Psoas muscle (tissue), 8 donors: ENCODE measurements around the gene TIMM13. TPM values are rescaled to one million over a fixed set of nuclear protein-coding genes. Genes with fewer than 3 reads are reported as not detected.

ENCODE experiments used
- ATAC-seq, 4 donors: fragments of 200-7000 bp; cut with Tn5 transposase; one replicate each; pipeline ENCODE4 v1.9.1; 2020; ENCODE audit warnings: moderate library complexity in 3 of 4, mild to moderate bottlenecking in 2 of 4
- DNase-seq, 2 donors: peaks; one replicate each; pipeline ENCODE4 v3.0.0-alpha.2; 2020
- H3K27ac ChIP-seq: fragments of 200-600 bp; one replicate; pipeline ENCODE4 v1.8.0; 2022
- H3K27me3 ChIP-seq, 3 donors: fragments of 200-600 bp in 1 of 3; one replicate each; pipeline versions ENCODE4 v1.6.1 to v1.8.0; 2013 to 2022; ENCODE audit warnings: low read length in 2 of 3, mild to moderate bottlenecking in 2 of 3, moderate library complexity in 1 of 3; ENCODE audit not compliant: insufficient read depth in 3 of 3
- H3K36me3 ChIP-seq, 2 donors: fragments of 200-600 bp in 1 of 2; one replicate each; pipeline versions ENCODE4 v1.6.1 to v1.8.0; 2013 to 2022; ENCODE audit warnings: low read depth in 1 of 2, mild to moderate bottlenecking in 1 of 2, moderate library complexity in 1 of 2; ENCODE audit not compliant: insufficient read depth in 1 of 2
- H3K4me1 ChIP-seq: fragments of 200-600 bp; one replicate; pipeline ENCODE4 v1.8.0; 2022
- H3K4me3 ChIP-seq: fragments of 200-600 bp; one replicate; pipeline ENCODE4 v1.8.0; 2022; ENCODE audit warnings: mild to moderate bottlenecking
- H3K9me3 ChIP-seq: fragments of 200-600 bp; one replicate; pipeline ENCODE4 v1.8.0; 2022
- CTCF ChIP-seq: fragments of 200-600 bp; IDR thresholded peaks from one replicate; pipeline ENCODE4 v1.8.0; 2022; ENCODE audit warnings: antibody characterized with exemption
- WGBS, 3 donors: extraction: QIAGEN DNeasy Blood & Tissue Kit; methylation state at CpG; one replicate each; pipeline versions ENCODE4 v1.1.6 to v1.1.7; 2013; 5-methylcytosine and 5-hydroxymethylcytosine counted together
- intact Hi-C, 2 donors: fragments of 100-400 bp; cut with DNase I; formaldehyde crosslinking; loops; one replicate each; pipeline versions ENCODE4 v1.11.0 to v1.14.2; 2022
- polyA plus RNA-seq, 3 donors: library from polyadenylated mRNA; stranded (reverse); fragments of 200-250 nt; gene quantifications; one replicate each; pipeline ENCODE4 v1.2.3, GENCODE V29; 2013
- total RNA-seq, 4 donors: library from RNA; stranded (reverse); fragmentation: NEBNext Ultra II Directional in 2 of 4; extraction: Animal tissue kit (Norgen Biotek cat#: 25700) in 2 of 4; gene quantifications; one replicate each; pipeline versions ENCODE4 v1.2.1 to v1.2.4, GENCODE V29; 2021 to 2023
- donor health status: healthy with polysubstance abuse.
- donor health status: DM: no; HTN: no; CAD: no; lungs with moderate emphysema.
- donor health status: Bipolar disorder and iron deficiency.
- donor health status: healthy.
- donor health status: DM: yes; HTN: yes; CAD: no.
- donor health status: DM: no; HTN: no; CAD: no.
- donor health status: DM: no; HTN: no; CAD: no.
- donor health status: DM: yes; HTN: yes; CAD: no.

Gene TIMM13
- total and polyA plus RNA-seq, 7 donors = 70.3 to 254 (median 99.0) TPM

GRCh38 chr19:2443116-2443784 lies 15.9 kb upstream of the TIMM13 start:
- H3K9me3 ChIP-seq = no peaks in the 10 kb centered on the region
- TF ChIP-seq CTCF = no peak
- intact Hi-C loops = no loop called here
- ATAC-seq (no peak), DNase-seq (no peak)
- no peak overlapping the region for H3K4me3 ChIP-seq
- peaks cover 0 to 15% of the 10 kb centered on the region in 2 donors for H3K36me3 ChIP-seq
- peaks cover 4% of the 10 kb centered on the region for H3K4me1 ChIP-seq
- H3K27ac ChIP-seq = no peak overlapping the region
- H3K27me3 ChIP-seq = no peaks in the 10 kb centered on the region
- 88 to 97% (median 89%) methylated on average over 22 of the region's 22 CpGs for WGBS, 3 donors

GRCh38 chr19:2441096-2441752 lies 13.8 kb upstream of the TIMM13 start:
- Histone ChIP-seq H3K4me1 (no peaks in the 10 kb centered on the region), H3K9me3 (no peaks in the 10 kb centered on the region), H3K4me3 (no peak overlapping the region), H3K27me3 (no peaks in the 10 kb centered on the region), H3K27ac (no peak overlapping the region), H3K36me3 (peaks cover 0 to 31% of the 10 kb centered on the region in 2 donors)
- DNase-seq (no peak), ATAC-seq (no peak)
- intact Hi-C loops = no loop called here
- no peak for TF ChIP-seq CTCF
- 97 to 98% (median 98%) methylated on average over 26 of the region's 26 CpGs for WGBS, 3 donors

- Histone ChIP-seq H3K4me3 (no peak overlapping the region), H3K36me3 (peaks cover 0 to 31% of the 10 kb centered on the region in 2 donors), H3K27me3 (no peaks in the 10 kb centered on the region), H3K9me3 (no peaks in the 10 kb centered on the region), H3K27ac (no peak overlapping the region), H3K4me1 (no peaks in the 10 kb centered on the region)
- no peak for TF ChIP-seq CTCF
- 86 to 100% (median 96%) methylated on average over 1 of the region's 1 CpG for WGBS, 3 donors
- intact Hi-C loops = no loop called here
- ATAC-seq (no peak), DNase-seq (no peak)
Observed at GRCh38 chr19:2440515-2440914, 13.1 kb upstream of the TIMM13 start.

GRCh38 chr19:2438178-2438577 lies 10.8 kb upstream of the TIMM13 start:
- no peak for TF ChIP-seq CTCF
- peaks cover 3 to 44% of the 10 kb centered on the region in 2 donors for H3K36me3 ChIP-seq
- H3K9me3 ChIP-seq = no peaks in the 10 kb centered on the region
- DNase-seq = no peak
- intact Hi-C loops = no loop called here
- no peaks in the 10 kb centered on the region for H3K4me1 ChIP-seq
- H3K27ac ChIP-seq = no peak overlapping the region
- 90 to 92% (median 91%) methylated on average over 19 to 20 of the region's 20 CpGs for WGBS, 3 donors
- no peak overlapping the region for H3K4me3 ChIP-seq
- H3K27me3 ChIP-seq = no peaks in the 10 kb centered on the region
- no peak for ATAC-seq
